Transverse colon (tissue), 4 donors: ENCODE data around the gene NCBP2. TPM values are rescaled to one million over a fixed set of nuclear protein-coding genes. Genes with fewer than 3 reads are reported as not detected.

Experiments
- DNase-seq: peaks from one replicate; pipeline ENCODE4 v3.0.0-alpha.2; 2019
- H3K27ac ChIP-seq, 4 donors: fragments of 200-600 bp; sonication (generic); 2 replicates each; pipeline ENCODE4 v1.5.1; 2016 to 2018; ENCODE audit warnings: inconsistent platforms in 4 of 4
- H3K27me3 ChIP-seq: fragments of 200-600 bp; sonication (generic); 2 replicates; pipeline ENCODE4 v1.5.1; 2017; ENCODE audit warnings: inconsistent platforms
- H3K36me3 ChIP-seq, 4 donors: fragments of 200-600 bp; sonication (generic); 2 replicates each; pipeline ENCODE4 v1.5.1; 2017 to 2019; ENCODE audit warnings: inconsistent platforms in 4 of 4
- H3K4me1 ChIP-seq, 4 donors: fragments of 200-600 bp; sonication (generic); 2 replicates each; pipeline ENCODE4 v1.5.1; 2017 to 2020; ENCODE audit warnings: inconsistent platforms in 4 of 4
- H3K4me3 ChIP-seq, 4 donors: fragments of 200-600 bp; sonication (generic); 1 replicate in 1 of 4; 2 replicates in 3 of 4; pipeline versions ENCODE4 v1.5.1 to v1.6.1; 2017 to 2019; ENCODE audit warnings: inconsistent platforms in 4 of 4
- H3K9me3 ChIP-seq, 2 donors: fragments of 200-600 bp; sonication (generic); 2 replicates each; pipeline ENCODE4 v1.5.1; 2017 to 2019; ENCODE audit warnings: inconsistent platforms in 2 of 2
- EP300 ChIP-seq: sonication (generic); formaldehyde crosslinking; IDR thresholded peaks from one replicate; pipeline ENCODE4 v1.6.1; 2017; ENCODE audit warnings: antibody characterized with exemption, low read depth
- POLR2A ChIP-seq: fragments of 450-650 bp; IDR thresholded peaks from one replicate; pipeline ENCODE4 v1.6.1; 2016; ENCODE audit warnings: antibody characterized with exemption, mild to moderate bottlenecking, moderate library complexity
- POLR2AphosphoS5 ChIP-seq, 3 donors: sonication (generic); formaldehyde crosslinking; IDR thresholded peaks; one replicate each; pipeline ENCODE4 v1.6.1; 2016; ENCODE audit warnings: antibody characterized with exemption in 3 of 3
- WGBS, 2 donors: methylation state at CpG; one replicate each; pipeline ENCODE4 v1.1.5; 2018; ENCODE audit warnings: low coverage in 1 of 2; 5-methylcytosine and 5-hydroxymethylcytosine counted together
- in situ Hi-C, 4 donors: fragments of 200-750 bp; cut with MboI; loops; one replicate each; pipeline versions ENCODE4 v1.15.0 to v1.15.1; 2017; ENCODE audit warnings: low sequenced_read_pairs in 3 of 4, low pct_ligation_motif_present in 1 of 4, low pct_unique_long_range_greater_than_20kb in 1 of 4
- intact Hi-C: fragments of 100-400 bp; cut with DNase I; formaldehyde crosslinking; loops from one replicate; pipeline ENCODE4 v1.15.1; 2023; ENCODE audit warnings: low total_unique reads
- total RNA-seq, 4 donors: library from RNA; depleted of rRNA; stranded (reverse); fragments of >200 nt; gene quantifications; one replicate each; pipeline ENCODE4 v1.1.0, GENCODE V29; 2016
- TF ChIP-seq, protein P1 (sequence below), 5 experiments: fragments of 200-600 bp in 3 of 5; fragments of 450-650 bp in 2 of 5; sonication (generic) in 3 of 5; IDR thresholded peaks; 1 replicate in 2 of 5; 2 replicates in 3 of 5; pipeline ENCODE4 v1.5.1; 2016 to 2017; ENCODE audit warnings: antibody characterized with exemption in 5 of 5, inconsistent platforms in 3 of 5, mild to moderate bottlenecking in 2 of 5, moderate library complexity in 1 of 5

The NCBP2 gene
- total RNA-seq, 4 donors from 2014 or later: 6.8 to 36.9 (median 31.8) TPM

DNA sequence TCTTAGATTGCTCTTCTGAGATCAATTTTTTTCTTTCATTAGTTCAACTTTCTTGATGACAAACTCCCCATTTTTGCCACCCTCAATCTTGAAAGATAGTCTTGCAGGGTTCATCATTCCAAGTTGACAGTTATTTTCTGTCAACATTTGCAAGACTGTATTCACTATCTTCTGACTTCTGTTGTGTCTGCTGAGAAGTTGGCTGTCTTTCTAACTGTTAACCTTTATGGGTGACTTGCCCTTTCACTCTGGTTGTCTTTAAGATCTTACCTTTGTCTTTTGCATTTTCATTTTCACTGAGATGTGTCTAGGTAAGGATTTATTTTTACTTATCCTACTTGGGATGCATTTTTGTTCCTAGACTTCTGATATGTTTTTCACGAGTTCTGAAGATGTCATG, 40.9 kb upstream of the NCBP2 start:
- DNase-seq: no peak
- 62 to 71% methylated on average over 1 of the region's 1 CpG for WGBS, 2 donors
- Histone ChIP-seq H3K4me3 (no peak overlapping the region), H3K36me3 (no peaks in the 10 kb centered on the region), H3K4me1 (peaks cover 0 to 3% (median under 1%) of the 10 kb centered on the region in 4 donors), H3K9me3 (no peaks in the 10 kb centered on the region), H3K27me3 (no peaks in the 10 kb centered on the region), H3K27ac (no peak overlapping the region)
- in situ Hi-C loops (loop anchor here in 2 of 4 donors (25.0 kb wide), 1 partner anchor 204 kb away; no protein-coding TSS in a partner anchor), intact Hi-C loops (no loop called here)
- no peak for TF ChIP-seq POLR2A

DNA sequence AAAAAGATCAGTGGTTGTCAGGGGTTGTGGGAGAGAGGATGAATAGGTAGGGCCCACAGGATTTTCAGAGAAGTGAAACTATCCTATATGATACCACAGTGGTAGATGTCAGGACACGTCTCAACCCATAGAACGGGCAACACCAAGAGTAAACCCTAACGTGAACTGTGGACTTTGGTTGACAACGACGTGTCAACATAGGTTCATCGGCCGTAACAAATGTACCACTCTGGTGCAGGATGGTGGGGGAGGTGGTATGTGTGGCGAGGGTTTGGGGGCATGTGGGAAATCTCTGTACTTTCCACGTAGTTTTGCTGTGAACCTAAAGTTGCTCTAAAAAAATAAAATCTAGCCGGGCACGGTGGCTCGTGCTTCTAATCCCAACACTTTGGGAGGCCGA, 39.3 kb upstream of the NCBP2 start:
- in situ Hi-C loops: loop anchor here in 2 of 4 donors (25.0 kb wide), 1 partner anchor 206 kb away; no protein-coding TSS in a partner anchor

DNA sequence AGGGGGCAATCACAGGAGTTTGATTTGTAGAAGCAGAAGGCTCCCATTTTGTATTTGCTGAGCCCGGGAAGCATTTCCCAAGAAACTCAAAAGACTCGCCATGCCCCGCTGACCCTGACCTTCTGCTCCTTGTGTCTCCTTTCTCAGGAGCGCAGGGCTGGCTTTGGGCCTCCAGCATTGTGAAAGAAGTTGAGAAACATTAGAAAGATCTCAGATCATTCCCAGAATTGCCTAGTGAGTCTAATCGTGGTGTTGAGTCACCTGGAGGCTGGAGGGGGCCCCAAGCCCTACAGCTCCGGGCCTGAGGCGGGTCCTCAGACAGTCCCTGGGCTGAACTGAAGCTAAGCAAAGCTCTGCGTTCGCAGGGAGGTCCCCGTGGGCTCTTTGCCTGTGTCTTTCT, 37.2 kb upstream of the NCBP2 start:
- TF ChIP-seq POLR2AphosphoS5 (IDR thresholded peaks at IDR 0.05) (no peak), EP300 (no peak), POLR2A (no peak)
- TF ChIP-seq, protein P1, sequence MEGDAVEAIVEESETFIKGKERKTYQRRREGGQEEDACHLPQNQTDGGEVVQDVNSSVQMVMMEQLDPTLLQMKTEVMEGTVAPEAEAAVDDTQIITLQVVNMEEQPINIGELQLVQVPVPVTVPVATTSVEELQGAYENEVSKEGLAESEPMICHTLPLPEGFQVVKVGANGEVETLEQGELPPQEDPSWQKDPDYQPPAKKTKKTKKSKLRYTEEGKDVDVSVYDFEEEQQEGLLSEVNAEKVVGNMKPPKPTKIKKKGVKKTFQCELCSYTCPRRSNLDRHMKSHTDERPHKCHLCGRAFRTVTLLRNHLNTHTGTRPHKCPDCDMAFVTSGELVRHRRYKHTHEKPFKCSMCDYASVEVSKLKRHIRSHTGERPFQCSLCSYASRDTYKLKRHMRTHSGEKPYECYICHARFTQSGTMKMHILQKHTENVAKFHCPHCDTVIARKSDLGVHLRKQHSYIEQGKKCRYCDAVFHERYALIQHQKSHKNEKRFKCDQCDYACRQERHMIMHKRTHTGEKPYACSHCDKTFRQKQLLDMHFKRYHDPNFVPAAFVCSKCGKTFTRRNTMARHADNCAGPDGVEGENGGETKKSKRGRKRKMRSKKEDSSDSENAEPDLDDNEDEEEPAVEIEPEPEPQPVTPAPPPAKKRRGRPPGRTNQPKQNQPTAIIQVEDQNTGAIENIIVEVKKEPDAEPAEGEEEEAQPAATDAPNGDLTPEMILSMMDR (IDR thresholded peaks at IDR 0.05): no peak
- Histone ChIP-seq H3K27ac (no peak overlapping the region), H3K27me3 (no peaks in the 10 kb centered on the region), H3K4me1 (no peaks in the 10 kb centered on the region), H3K36me3 (no peaks in the 10 kb centered on the region), H3K4me3 (no peak overlapping the region), H3K9me3 (no peaks in the 10 kb centered on the region)
- no peak for DNase-seq
- 79 to 93% methylated on average over 3 to 10 of the region's 10 CpGs for WGBS, 2 donors
- intact Hi-C loops (no loop called here), in situ Hi-C loops (loop anchor here in 3 of 4 donors (10.0 to 25.0 kb wide), 2 partner anchors 145 to 208 kb away; no protein-coding TSS in a partner anchor)

More for the DNA sequence above, 39.3 kb upstream of the NCBP2 start:
- no peaks in the 10 kb centered on the region for H3K4me1 ChIP-seq
- no peaks in the 10 kb centered on the region for H3K9me3 ChIP-seq
- H3K27ac ChIP-seq: no peak overlapping the region
- H3K4me3 ChIP-seq: no peak overlapping the region
- 76 to 98% methylated on average over 7 to 13 of the region's 13 CpGs for WGBS, 2 donors
- TF ChIP-seq, protein P1 (IDR thresholded peaks at IDR 0.05): no peak
- TF ChIP-seq EP300 (no peak), POLR2A (no peak), POLR2AphosphoS5 (IDR thresholded peaks at IDR 0.05) (no peak)
- H3K36me3 ChIP-seq: no peaks in the 10 kb centered on the region
- intact Hi-C loops: no loop called here
- DNase-seq: no peak
- no peaks in the 10 kb centered on the region for H3K27me3 ChIP-seq

DNA sequence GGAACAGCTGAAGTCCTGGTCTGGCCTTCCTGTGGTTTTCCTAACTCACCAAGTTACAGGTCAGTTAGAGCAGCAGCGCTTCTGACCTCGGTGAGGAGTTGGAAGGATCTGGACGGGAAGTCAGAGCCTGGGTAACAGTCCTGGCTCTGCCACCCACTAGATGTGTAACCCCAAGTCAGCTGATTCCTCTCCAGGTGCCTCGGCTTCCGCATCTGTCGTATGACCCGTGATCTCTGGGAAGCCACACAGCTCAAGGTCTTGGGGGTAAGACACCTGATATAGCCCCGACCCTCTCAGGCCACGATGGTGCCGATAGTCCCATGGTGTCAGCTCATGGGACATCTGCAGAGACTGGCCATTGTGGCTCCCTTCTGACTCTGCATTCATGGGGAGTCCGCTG, 34.6 kb upstream of the NCBP2 start:
- Histone ChIP-seq H3K36me3 (no peaks in the 10 kb centered on the region), H3K4me3 (no peak overlapping the region), H3K27ac (no peak overlapping the region), H3K27me3 (no peaks in the 10 kb centered on the region), H3K4me1 (no peaks in the 10 kb centered on the region), H3K9me3 (no peaks in the 10 kb centered on the region)
- 88% methylated on average over 11 of the region's 11 CpGs; no CpG with 5 or more reads in 1 of the 2 donors for WGBS, 2 donors
- TF ChIP-seq, protein P1 (IDR thresholded peaks at IDR 0.05): no peak
- TF ChIP-seq EP300 (no peak), POLR2A (no peak), POLR2AphosphoS5 (IDR thresholded peaks at IDR 0.05) (no peak)
- intact Hi-C loops (no loop called here), in situ Hi-C loops (loop anchor here in 3 of 4 donors (10.0 to 25.0 kb wide), 2 partner anchors 142 to 210 kb away; no protein-coding TSS in a partner anchor)
- no peak for DNase-seq

DNA sequence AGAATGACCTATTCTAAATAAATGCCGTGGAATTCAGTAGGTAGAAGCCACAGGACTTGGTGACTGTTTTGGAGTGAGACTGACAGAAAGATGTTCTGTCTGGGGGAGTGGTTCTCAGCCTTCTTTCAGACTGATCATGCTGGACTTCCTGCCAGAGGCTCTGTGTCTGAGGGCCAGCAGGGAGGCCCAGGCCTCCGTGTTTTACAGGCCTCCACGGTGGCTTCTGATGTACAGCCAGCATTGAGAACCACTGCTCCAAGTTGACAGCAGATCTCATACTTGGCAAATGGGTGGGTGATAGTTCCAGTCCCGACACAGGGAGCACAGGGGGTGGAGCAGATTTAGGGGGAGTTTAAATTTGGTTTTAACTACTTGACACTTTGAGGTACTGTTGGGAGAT, 33.0 kb upstream of the NCBP2 start:
- H3K36me3 ChIP-seq: no peaks in the 10 kb centered on the region
- intact Hi-C loops: no loop called here
- H3K4me3 ChIP-seq: no peak overlapping the region
- H3K9me3 ChIP-seq: no peaks in the 10 kb centered on the region
- in situ Hi-C loops: loop anchor here in 3 of 4 donors (10.0 to 25.0 kb wide), 2 partner anchors 141 to 212 kb away; no protein-coding TSS in a partner anchor
- H3K4me1 ChIP-seq: peaks cover 0 to 7% (median 2%) of the 10 kb centered on the region in 4 donors
- WGBS, 2 donors: 72% methylated on average over 4 of the region's 4 CpGs; no CpG with 5 or more reads in 1 of the 2 donors
- DNase-seq: no peak
- no peaks in the 10 kb centered on the region for H3K27me3 ChIP-seq
- no peak for TF ChIP-seq POLR2A
- TF ChIP-seq POLR2AphosphoS5 (IDR thresholded peaks at IDR 0.05): no peak
- no peak for TF ChIP-seq EP300
- H3K27ac ChIP-seq: no peak overlapping the region
